ENCODE data around the gene PDHB.

DNA sequence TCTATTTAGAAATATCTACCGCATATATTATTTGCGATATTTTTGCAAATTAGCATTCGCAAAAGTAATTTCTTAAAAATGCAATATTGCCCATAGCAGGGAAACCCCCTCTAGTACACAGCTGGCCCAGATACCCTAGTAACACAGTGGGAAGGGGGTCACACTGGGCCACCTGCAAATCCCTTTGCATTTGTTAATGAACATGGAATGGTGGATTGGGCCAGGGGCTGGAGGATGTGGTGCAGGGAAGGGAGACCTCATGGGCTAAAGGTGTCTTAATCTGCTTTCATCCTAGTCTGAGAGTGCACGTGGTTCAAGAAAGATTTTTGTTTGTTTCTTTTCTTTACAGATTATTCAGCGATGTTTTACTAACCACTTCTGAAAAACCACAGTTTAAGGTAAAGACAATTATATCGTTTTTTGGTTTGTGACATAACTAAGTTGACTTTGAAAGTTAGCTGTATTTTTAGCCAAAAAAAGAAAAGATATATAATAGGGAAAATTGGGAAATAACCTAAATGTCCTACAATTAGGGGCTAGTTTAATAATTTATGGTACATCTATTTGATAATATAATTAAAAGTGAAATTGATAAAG, 30.0 kb downstream of the PDHB start:
- TF ChIP-seq, protein P1, sequence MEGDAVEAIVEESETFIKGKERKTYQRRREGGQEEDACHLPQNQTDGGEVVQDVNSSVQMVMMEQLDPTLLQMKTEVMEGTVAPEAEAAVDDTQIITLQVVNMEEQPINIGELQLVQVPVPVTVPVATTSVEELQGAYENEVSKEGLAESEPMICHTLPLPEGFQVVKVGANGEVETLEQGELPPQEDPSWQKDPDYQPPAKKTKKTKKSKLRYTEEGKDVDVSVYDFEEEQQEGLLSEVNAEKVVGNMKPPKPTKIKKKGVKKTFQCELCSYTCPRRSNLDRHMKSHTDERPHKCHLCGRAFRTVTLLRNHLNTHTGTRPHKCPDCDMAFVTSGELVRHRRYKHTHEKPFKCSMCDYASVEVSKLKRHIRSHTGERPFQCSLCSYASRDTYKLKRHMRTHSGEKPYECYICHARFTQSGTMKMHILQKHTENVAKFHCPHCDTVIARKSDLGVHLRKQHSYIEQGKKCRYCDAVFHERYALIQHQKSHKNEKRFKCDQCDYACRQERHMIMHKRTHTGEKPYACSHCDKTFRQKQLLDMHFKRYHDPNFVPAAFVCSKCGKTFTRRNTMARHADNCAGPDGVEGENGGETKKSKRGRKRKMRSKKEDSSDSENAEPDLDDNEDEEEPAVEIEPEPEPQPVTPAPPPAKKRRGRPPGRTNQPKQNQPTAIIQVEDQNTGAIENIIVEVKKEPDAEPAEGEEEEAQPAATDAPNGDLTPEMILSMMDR (IDR thresholded peaks at IDR 0.05), result no peak
- no peak for TF ChIP-seq POLR2A (IDR thresholded peaks at IDR 0.05)
